Activated CD8-positive, alpha-beta memory T cell treated with anti-CD3 and anti-CD28 coated beads, Interleukin-2, amount 50 U/mL, for 24 hours (primary cell): Measurements from ENCODE around the gene PSMA7.
"Not testable (repeated sequence)": the region's sequence is repeated elsewhere in the genome, so short reads cannot be mapped to it uniquely, and the experiment has no call there.

Experiments
- DNase-seq: peaks from one replicate; pipeline ENCODE4 v3.0.0-alpha.2; 2020; ENCODE audit errors: extremely low read depth

Gene PSMA7

GRCh38 chr20:62155428-62156253 lies 12.4 kb upstream of the PSMA7 start:
- no peak for DNase-seq

- DNase-seq: no peak
These were observed 8.7 kb upstream of the PSMA7 start for GRCh38 chr20:62151835-62152364.

GRCh38 chr20:62151225-62151624 lies 8.0 kb upstream of the PSMA7 start:
- DNase-seq: no peak

GRCh38 chr20:62150310-62150575 lies 7.0 kb upstream of the PSMA7 start:
- DNase-seq: no peak

GRCh38 chr20:62149532-62150309 lies 6.5 kb upstream of the PSMA7 start:
- no peak for DNase-seq

GRCh38 chr20:62148908-62149314 lies 5.7 kb upstream of the PSMA7 start:
- no peak for DNase-seq

- not testable (repeated sequence) for DNase-seq
These were observed 5.2 kb upstream of the PSMA7 start for GRCh38 chr20:62148383-62148782.

- no peak for DNase-seq
These were observed 4.3 kb upstream of the PSMA7 start for GRCh38 chr20:62147528-62147927.

GRCh38 chr20:62147125-62147524 lies 3.9 kb upstream of the PSMA7 start:
- no peak for DNase-seq

- DNase-seq: no peak
These were observed 3.0 kb upstream of the PSMA7 start for GRCh38 chr20:62146019-62146755.

- no peak for DNase-seq
These were observed 2.5 kb upstream of the PSMA7 start for GRCh38 chr20:62145688-62146018.

- no peak for DNase-seq
These were observed 997 bp upstream of the PSMA7 start for GRCh38 chr20:62143957-62144825.

GRCh38 chr20:62142252-62143080 lies 728 bp downstream of the PSMA7 start:
- no peak for DNase-seq

GRCh38 chr20:62141397-62142251 lies 1.6 kb downstream of the PSMA7 start:
- DNase-seq: no peak

GRCh38 chr20:62141043-62141396 lies 2.2 kb downstream of the PSMA7 start:
- no peak for DNase-seq

- DNase-seq: no peak
These were observed 3.6 kb downstream of the PSMA7 start for GRCh38 chr20:62139636-62140035.

GRCh38 chr20:62138912-62139311 lies 4.3 kb downstream of the PSMA7 start:
- DNase-seq: no peak

GRCh38 chr20:62138204-62138543 lies 5.0 kb downstream of the PSMA7 start:
- no peak for DNase-seq

- no peak for DNase-seq
These were observed 5.6 kb downstream of the PSMA7 start for GRCh38 chr20:62137478-62138203.
